GM18499 (cell line): ENCODE measurements around the gene ZNF717.
"Not testable (repeated sequence)": the region's sequence is repeated elsewhere in the genome, so short reads cannot be mapped to it uniquely, and the experiment has no call there.

Source experiments
- ATAC-seq: cut with Tn5 transposase; IDR thresholded peaks from one replicate; pipeline ENCODE4 v1.9.1; 2021; ENCODE audit warnings: moderate number of reproducible peaks; ENCODE audit not compliant: insufficient read depth, unreplicated experiment

ZNF717 gene

DNA sequence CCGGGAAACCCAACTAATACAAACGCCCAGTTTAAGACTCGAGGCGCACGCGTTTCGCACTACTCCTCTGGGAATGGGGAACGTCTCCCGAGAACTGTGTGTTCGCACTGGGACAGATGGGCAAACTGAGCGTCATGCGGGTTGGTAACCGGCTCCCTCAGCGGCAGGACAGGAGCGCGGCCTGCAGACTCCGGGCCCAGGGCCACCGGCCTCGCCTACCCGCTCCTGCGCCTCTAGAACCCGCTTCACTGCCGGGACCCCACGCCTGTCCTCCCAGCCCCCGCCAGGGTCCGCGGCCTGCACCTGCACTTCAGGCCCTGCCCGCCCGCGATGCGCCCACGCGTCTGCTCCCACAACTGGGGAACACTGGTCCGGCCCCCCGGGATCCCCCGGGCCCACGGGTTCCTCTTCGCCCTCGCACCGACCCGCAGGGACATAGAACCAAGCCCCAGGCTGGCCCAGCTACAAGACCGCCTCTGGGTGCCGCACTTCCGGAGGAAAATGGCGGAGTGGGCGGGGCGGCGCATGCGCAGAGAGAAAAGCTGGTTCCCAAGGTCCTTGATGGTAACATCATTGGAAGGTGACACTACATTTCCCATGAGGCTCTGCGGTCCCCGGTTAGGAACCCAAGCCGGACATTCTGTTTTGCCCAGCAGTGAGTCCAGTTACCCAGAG lies at the start of gene ZNF717:
Gene ZNF717 (minus strand): TSS at position 469 of the 675 bp plus-strand sequence. CDS start 2,187 bp downstream, outside the sequence.
- ATAC-seq, result not testable (repeated sequence)

DNA sequence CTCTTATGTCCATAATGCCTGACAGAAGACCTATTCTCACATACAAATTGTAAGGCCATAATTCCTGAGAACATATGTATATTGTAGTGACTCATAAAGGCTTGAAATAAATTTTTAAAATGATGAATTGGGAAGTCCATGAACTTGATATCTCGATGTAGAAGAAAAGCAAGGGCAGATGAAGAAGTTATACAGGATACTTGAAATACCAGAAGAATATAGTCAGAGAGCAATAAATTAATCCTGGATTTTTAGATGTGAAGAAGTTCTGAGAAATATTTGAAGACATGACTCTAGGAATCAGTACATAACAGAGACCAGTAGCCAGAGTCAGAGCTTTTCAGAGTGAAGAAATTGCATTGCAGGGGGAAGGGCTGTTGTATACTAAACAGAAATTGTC lies 45.7 kb upstream of the ZNF717 start:
- not testable (repeated sequence) for ATAC-seq

GRCh38 chr3:75818019-75818418 lies 32.7 kb upstream of the ZNF717 start:
- ATAC-seq, result not testable (repeated sequence)

DNA sequence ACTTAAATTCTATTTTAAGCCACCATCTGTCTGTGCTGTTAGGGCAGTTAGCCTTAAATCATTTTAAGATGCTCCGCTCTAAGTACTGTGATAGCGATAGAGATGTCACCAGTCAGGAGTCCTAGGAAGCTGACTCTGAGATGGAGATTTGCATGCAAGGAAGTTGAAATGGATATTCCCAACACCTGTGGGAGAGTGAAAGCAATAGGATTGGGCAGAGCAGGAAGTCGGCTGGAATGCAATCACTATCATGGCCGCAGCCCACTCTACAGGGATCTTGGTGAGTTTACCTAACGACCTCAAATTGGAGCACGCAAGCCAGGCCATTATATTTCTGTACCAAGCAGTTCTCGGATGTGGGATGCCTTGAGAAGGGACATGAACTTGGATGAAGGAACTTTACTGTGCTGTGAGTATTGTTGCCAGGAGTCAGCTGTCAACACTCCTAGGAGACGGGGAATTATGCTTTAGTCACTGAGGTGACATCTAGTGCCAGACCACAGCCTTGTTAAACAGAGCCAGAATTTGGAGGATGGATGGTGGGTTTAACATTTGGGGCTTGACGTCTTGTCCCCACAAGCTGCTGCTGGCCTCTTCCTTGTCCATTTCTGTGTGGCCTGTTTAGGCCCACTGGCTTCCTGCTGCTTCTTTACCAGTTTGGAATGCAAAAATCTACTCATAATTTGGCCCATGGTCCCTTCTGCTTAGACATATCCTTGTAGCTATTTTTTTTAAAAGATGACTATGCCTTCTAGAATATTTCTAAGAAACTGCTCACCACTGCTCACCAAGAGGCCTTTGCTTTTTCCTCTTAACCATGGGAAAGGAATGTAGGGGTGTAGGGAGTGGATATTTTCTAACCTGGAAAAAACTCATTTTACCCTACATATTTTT lies 31.2 kb upstream of the ZNF717 start:
- not testable (repeated sequence) for ATAC-seq

GRCh38 chr3:75814797-75815196 lies 29.4 kb upstream of the ZNF717 start:
- no peak for ATAC-seq

DNA sequence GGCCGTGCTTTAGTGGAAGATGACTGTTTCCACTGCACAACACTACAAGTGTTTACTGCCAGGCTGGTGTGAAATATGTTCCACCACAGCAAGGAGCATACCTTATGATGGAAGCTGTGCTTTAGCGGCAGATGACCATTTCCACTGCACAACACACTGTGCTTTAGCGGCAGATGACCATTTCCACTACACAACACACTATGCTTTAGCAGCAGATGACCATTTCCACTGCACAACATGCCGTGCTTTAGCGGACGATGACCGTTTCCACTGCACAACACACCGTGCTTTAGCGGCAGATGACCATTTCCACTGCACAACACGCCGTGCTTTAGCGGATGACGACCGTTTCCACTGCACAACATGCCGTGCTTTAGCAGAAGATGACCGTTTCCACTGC lies 2.8 kb downstream of the ZNF717 start:
- no peak for ATAC-seq

DNA sequence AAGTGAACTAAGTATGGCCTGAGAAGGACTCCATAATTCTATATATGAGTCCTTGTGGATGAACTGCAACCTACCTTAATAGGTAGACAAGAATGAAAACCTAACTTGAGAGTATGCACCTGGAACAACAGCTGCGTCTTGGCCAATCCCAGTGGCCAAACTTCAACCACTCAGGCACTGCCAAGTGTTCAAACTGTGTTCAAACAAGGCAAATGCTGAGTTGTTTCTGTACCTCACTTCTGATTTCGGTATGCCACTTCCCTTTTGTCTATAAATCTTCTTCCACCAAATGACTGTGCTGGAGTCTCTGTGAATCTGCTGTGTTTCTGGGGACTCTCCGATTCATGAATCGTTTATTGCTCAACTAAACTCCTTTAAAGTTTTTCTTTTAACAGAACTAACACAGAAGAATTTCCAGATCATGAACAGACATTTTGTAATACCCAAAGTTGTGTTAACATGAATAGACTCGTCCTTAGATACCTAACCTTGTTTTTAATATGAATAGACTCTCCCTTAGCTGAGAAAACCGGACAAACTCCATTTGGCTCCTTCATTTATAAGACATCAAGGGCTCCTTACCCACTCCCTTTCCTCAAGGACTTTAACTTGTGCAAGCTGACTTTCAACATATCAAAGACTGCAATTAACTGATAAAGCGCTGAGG lies 4.1 kb downstream of the ZNF717 start:
- no peak for ATAC-seq

DNA sequence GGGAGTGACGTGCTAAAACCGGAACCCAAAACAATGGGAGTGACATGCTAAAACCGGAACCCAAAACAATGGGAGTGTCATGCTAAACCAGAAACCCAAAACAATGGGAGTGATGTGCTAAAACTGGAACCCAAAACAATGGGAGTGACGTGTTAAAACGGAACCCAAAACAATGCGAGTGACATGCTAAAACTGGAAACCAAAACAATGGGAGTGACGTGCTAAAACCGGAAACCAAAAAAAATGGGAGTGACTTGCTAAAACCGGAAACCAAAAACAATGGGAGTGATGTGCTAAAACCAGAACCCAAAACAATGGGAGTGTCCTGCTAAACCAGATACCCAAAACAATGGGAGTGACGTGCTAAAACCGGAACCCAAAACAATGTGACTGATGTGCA lies 7.6 kb downstream of the ZNF717 start:
- ATAC-seq, result not testable (repeated sequence)

DNA sequence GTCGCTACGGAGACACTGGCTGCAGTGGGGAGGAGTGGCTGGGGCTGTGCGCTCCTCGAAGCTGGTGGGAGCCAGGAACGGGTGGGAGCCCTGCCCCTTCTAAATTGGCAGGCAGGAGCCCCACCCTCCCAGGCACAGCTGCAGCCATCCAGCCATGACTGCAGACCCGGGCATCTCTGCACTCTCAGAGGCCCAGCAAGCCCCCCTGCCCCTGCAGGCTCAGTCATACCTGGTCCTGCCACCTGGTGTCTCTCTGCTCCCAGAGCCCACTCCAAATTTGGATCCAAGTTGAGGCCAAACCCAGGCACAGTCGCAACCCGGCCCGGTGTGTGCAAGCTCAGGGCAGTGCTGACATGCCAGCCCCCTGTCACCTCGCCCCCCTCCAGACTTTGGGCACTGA lies 13.7 kb downstream of the ZNF717 start:
- ATAC-seq, result not testable (repeated sequence)

- no peak for ATAC-seq
These were observed 16.9 kb downstream of the ZNF717 start for GRCh38 chr3:75768303-75769017.

DNA sequence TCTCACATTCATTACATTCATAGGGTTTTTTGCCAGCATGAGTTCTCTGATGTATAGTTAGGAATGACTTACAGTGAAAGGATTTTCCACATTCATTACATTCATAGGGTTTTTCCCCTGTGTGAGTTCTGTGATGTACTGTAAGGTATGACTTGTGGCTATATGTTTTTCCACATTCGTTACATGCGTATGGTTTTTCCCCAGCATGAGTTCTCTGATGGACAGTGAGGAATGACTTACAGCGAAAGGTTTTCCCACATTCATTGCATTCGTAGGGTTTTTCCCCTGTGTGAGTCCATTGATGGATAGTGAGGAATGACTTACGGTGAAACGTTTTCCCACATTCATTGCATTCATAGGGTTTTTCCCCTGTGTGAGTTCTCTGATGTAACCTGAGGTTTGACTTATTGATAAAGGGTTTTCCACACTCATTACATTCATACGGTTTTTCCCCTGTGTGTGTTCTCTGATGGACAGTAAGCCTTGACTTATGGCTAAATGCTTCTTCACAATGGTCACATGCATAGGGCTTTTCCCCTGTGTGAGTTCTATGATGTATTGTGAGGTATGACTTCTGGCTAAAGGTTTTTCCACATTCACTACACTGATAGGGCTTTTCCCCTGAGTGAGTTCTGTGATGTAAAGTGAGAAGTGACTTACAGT lies 47.4 kb downstream of the ZNF717 start:
- ATAC-seq, result no peak

DNA sequence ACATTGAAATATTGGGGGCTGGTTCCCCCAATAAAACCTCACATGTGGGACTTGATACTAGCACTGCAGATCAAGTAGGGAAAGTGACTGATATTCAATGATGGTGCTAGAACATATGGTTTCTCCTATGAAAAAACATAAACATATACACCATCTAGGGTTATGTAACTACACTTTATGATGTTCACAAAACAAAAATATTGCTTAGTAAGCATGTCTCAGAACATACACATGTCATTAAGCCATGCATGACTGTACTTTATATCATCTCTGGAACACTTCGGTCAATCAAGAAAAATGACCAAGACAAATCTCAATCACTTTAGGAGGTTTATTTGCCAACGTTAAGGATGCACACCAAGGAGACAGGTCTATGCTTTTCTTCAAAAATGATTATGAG lies 57.4 kb downstream of the ZNF717 start:
- no peak for ATAC-seq

- no peak for ATAC-seq
These were observed 93.3 kb downstream of the ZNF717 start for GRCh38 chr3:75692061-75692460.

DNA sequence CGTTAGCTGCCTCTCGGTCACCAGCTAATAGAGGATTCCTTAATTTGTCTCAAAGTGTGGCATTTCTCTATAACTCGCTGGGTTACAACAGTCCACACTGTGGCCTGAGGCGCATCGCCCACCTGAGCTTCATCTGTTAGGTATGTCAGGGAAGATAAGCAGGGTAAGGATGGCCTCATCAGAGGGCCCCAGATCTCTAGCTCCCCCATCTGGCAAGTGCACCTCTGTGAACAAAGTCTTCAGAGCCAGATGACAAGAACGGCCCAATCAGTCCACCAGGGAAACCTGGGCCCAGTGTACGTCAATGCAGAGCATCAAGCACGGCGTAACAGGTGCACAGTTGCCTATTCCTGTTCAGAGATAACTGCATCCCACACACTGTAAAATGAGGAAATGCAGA lies 98.0 kb downstream of the ZNF717 start:
- ATAC-seq, result no peak
